Kidney glomerular epithelial cell (primary cell): ENCODE measurements around the gene LRRIQ4.

Experiments
- DNase-seq: peaks from one replicate; lab custom pipeline; 2025; lab: John Stamatoyannopoulos, UW

The LRRIQ4 gene

DNA sequence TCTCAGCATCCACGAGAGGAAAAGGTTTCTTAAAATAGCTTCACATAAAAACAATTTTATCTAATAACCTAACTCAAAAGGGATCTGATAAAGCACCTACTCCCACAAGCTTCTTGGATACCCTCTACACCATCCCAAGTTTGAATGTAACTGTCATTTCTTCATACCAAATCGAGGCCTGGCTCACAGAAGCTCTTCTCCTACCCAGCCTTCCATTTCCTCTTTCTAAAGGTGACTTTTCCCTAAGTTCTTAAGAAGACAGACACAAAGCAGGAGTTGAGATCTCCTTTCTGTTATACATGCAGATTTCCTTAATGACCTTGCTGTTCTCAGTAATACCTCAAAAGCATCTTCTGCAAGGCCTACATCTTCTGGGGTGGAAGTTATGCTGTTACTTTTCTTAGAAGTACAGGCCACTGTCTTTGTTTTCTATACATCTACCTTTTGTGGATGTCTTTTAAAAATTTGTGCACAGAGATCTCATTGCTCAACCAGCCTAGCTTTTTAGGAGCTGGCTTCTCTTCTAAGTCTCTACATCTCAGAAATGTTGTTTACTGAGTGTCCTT lies 3.4 kb upstream of the LRRIQ4 start:
- DNase-seq, result no peak

DNA sequence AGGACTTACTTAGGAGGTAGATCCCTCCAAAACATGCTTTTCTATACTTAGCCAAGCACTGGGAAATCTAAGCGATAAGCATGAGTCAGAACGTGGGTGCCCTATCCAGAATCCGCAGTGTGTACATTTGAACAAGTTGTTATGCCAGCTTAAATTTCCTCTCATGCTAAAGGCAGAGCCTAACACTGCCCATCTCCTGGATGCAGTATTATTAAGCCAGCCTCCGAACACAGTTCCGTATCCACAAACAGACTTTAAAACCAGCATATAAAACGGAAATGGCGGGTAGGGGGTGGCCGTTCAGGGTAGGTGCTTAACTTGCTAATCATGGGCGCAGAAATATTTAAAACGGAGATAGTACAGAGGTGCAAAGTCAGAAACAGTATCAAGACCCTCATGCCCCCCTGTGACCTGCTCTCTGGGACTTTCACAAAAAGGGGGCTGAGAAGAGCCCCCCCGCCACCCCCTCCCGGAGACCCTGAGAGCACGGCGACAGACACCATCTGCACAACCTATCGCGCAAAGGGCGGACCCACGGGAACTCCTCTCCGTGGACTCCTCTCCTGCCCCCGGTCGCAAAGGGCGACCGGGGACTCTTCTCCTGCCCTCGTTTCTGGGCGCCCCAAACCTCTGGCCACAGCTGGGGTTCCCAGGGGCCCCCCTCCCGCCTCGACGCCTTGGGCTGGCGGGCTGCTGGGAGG lies 889 bp upstream of the LRRIQ4 start:
- peak; percentile 36 for DNase-seq

DNA sequence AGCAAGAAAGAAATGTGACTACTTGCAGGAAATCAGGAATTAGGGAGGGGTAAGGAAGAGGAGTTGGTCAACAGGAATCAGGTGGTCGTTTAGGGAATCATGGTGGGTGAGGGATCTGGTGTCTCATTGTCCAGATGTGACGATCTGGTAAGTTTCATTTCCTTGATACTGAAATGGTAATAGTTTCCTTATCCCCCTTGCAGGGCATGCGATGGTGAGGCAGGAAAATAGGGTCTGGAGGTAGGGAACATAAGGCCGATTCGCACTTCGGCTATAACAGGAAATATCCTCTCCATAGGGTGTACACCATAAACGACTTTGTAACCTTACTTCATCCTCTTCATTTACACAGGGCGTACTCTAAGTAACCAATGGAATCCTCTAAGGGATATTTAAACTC lies 608 bp downstream of the LRRIQ4 start:
- DNase-seq, result no peak

GRCh38 chr3:169813757-169814517 lies 1.3 kb downstream of the LRRIQ4 start:
- no peak for DNase-seq

DNA sequence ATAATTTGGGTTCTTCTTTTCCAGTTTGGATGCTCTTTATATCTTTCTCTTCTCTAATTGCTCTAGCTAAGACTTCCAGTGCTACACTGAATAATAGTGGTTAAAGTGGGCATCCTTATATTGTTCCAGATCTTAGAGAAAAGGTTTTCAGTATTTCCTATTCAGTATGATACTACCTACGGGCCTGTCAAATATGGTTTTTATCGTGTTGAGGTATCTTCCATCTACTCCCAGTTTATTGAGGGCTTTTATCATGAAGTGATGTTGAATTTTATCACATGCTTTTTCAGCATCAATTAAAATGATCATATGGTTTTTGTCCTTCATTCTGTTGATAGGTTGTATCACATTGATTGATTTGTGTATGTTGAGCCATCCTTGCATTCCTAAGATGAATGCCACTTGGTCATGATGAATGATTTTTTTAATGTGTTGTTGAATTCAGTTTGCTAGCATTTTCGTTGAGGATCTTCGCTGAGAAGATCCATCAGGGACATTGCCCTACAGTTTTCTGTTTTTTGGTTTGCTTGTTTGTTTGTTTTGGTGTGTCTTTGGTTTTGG lies 3.0 kb downstream of the LRRIQ4 start:
- DNase-seq, result no peak

- peak; percentile 73 for DNase-seq
Measured at GRCh38 chr3:169818316-169818715, 5.6 kb downstream of the LRRIQ4 start.

DNA sequence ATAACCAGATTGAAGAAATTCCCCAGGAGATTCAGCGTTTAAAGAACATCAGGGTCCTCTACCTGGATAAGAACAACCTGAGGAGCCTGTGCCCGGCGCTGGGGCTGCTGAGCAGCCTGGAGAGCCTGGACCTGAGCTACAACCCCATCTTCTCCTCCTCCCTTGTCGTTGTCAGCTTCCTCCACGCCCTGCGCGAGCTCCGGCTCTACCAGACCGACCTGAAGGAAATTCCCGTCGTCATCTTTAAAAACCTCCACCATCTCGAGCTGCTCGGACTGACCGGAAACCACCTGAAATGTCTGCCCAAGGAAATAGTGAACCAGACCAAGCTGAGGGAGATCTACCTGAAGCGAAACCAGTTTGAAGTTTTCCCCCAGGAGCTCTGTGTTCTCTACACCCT lies 9.4 kb downstream of the LRRIQ4 start:
- no peak for DNase-seq

DNA sequence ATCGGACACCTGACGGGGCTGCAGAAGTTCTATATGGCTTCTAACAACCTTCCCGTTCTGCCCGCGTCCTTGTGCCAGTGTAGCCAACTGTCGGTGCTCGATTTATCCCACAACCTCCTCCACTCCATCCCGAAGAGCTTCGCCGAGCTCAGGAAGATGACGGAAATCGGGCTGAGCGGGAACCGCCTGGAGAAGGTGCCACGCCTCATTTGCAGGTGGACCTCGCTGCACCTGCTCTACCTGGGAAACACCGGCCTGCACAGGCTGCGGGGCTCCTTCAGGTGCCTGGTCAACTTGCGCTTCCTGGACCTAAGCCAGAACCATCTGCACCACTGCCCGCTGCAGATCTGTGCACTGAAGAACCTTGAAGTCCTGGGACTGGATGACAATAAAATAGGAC lies 9.9 kb downstream of the LRRIQ4 start:
- no peak for DNase-seq

GRCh38 chr3:169822983-169823382 lies 10.3 kb downstream of the LRRIQ4 start:
- no peak for DNase-seq

DNA sequence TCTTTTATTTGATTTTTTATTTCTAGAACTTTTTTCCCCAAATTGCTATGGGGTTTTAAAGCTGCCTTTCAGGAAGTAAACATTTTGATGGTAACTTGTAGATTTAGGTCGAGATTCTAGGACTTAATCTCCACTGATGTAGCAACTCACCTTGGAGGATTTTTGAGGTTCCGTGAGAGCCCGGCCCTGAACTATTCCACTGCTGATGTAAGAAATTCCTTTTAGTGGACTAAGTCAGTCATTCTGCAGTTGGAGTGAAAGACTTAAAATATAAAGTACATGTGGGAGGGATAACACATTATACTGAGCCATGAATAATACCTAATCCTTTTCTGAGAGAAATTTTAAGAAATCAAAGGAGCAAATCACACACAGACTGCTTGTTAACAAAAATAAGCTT lies 12.6 kb downstream of the LRRIQ4 start:
- DNase-seq, result no peak

DNA sequence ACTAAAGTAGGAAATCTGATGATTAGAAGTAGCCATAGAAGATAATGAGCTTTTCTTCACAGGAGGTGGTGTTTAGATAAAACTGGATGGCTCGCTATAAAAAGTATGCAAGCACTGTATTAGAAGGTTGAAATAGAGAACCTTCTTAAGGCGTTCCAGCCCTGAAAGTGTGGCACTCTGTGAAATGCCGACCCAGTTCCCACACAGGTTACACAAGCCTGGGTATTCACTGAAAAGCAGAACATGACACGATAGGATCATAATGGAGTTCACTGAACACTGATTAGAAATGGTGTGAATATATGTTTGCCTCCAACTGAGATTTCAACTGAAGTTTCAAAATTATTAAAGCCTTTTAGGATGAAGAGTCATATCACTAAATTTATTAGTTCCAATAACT lies 15.0 kb downstream of the LRRIQ4 start:
- no peak for DNase-seq

DNA sequence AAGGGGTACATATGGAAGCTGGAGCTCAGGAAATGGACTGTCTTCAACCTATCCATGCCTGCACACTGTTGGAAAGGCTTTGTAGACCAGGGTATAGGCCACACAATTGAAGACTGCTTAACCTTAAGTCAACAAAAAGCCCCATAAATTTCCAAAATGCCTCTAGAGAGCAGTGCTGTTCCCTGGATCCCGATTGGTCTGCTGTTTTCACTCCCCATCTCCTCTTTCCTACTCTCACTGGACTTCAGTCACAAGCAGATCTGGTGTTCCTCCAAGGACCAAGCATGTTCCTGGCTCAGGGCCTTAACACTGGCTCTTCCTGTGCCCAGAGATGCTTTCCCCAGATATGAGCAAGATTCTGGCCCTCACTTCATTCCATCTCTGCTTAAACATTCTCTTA lies 22.9 kb downstream of the LRRIQ4 start:
- no peak for DNase-seq

DNA sequence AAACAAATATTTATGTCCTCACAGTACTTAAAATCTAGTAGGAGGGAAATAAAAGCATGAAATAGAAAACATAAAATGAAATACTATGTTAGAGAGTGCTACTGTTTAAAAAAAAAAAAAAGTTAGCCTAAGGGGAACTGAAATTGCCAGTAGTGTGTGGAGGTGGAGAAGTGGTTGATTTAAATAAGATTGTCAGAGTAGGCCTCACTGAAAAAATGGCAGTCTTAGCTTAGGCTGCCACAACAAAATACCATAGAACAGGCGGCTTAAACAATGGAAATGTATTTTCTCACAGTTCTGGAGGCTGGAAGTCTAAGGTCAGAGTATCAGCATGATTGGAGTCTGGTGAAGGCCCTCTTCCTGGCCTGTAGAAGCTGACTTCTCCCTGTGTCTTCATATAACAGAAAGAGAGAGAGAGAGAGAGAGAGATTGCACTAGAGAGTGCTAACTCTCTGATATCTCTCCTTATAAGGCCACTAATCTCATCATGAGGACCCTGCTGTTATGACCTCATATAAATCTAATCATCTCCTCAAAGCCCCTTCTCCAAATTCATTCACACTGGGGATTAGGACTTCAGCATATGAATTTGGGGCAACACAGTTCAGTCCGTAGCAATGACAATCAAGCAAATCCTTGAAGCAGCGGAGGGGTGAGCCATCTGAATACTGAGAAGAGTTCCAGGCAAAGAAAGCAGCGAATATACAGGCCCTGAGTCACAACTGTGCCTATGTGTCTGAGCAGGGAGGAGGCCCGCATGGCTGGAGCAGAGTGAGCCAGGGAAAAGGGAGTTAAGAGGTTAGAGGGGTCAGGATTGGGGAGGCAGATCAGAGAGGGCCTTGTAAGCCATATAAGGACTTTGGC lies 23.6 kb downstream of the LRRIQ4 start:
- DNase-seq, result peak; percentile 34

GRCh38 chr3:169836942-169837275 lies 24.2 kb downstream of the LRRIQ4 start:
- no peak for DNase-seq

DNA sequence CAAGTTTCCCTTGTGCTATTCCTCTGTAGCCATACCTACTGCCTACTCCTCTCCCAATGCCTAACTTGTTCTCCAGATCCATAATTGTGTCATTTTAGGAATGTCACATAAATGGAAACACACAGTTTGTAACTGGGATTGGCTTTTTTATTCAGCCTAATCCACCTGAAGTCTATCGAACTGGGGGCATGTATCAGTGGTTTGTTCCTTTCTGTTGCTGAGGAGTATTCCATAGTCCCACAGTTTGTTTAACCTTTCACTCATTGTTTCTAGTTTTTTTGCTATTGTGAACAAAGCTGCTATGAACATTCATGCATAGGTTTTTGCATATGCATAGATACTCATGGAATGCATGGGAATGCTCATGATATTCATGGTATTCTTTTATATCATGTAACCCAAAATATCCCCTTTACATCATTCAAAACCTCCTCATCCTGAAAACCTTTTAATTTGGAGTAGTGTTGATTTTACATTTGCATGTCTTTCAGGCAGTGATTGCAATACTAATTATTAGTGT lies 25.9 kb downstream of the LRRIQ4 start:
- DNase-seq, result no peak

DNA sequence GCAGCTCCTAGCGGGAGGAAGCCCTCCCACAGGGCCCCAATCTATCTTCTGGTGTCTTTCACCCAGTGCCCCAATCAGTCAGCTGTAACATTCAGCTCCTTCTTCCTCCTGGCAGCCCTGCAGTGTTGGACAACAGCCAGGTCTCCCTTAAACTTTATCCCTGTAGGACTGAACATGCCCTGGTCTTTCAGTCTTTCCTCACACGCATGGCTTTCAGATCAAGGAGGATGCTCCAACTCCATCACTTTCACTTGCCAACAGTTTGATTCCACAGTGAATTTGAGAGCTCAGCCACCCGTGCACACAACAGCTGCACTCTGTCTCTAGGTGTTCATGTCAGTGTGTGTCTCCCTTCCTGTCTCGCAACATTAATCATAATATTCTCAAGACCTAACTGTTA lies 28.5 kb downstream of the LRRIQ4 start:
- peak; percentile 28 for DNase-seq

DNA sequence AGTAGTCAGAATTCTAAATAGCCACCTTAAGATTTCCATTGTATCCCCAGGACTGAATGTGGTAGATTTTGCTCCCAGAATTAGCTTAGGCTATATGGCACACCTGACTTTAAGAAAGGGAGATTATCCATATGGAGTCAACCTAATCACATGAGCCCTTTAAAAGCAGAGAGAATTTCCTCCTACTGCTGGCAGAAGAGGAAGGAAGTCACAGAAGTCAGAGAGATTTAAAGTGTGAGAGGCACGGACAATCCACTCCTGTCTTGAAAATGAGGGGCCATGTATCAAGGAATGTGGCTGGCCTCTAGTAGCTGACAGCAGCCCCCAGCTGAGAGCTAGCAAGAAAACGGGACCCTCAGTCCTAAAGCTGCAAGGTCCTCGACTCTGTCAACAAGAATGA lies 30.3 kb downstream of the LRRIQ4 start:
- no peak for DNase-seq

- DNase-seq, result peak; percentile 94
Measured at GRCh38 chr3:169846458-169847193, 34.0 kb downstream of the LRRIQ4 start.

DNA sequence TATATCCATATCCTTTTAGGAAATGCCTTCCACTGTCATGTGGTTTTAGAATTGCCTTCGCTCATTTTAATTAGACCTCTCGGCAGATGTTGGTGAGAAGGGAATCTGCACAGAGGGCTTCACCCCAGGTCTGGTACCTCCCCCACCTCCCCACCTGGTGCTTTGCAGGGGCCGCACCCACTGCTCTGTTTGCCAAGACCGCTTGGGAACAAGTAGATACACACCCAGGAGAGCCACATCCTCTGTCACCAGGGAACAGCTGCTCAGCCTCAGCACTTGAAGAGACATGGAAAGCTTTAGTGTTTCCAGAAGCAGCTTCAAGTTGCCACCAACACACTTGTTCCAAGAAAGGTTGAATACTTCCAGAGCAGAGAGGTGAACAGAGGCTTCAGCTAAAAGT lies 35.2 kb downstream of the LRRIQ4 start:
- DNase-seq, result no peak

GRCh38 chr3:169848741-169849140 lies 36.1 kb downstream of the LRRIQ4 start:
- DNase-seq, result no peak

GRCh38 chr3:169850618-169851017 lies 37.9 kb downstream of the LRRIQ4 start:
- DNase-seq, result no peak
